Measurements from ENCODE around the gene UBR2.
"Not testable (repeated sequence)": the region's sequence is repeated elsewhere in the genome, so short reads cannot be mapped to it uniquely, and the experiment has no call there.

Gene UBR2

DNA sequence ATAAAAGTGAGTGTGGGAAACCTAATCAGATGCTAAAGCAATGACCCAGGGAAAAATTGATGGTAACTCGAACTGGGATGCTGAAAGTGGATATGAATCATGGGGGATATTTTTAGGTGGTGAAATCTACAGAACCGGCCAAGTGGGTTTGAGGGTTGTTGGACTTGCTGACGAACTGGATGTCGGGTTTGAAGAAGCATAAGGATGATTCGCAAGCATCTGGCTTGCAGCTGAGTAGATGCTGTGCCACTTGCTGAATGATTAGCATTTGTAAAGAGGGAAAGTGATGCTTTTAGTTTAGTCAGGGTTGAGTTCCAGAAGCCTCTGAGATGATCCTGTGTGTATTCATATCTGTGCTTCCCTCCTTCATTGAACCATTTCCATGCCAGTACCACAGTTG is 54.9 kb downstream of the UBR2 start:
- DNase-seq: no peak

DNA sequence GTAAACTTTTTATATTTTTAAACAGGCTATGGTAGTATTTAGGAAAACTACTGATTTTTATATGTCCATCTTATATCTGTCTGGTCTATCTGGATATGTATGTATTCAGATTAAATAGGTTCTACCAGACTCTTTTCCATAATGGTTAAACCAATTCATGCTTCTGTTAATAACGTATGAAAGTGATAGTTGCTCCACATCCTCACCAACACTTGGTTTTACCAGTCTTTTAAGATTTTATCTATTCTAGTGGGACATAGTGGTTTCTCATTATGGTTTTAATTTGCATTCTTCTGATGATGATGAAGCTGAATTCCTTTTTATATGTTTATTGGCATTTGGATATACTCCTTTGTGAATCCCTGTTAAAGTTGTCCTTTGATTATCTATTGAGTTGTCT is 56.1 kb downstream of the UBR2 start:
- no peak for DNase-seq

DNA sequence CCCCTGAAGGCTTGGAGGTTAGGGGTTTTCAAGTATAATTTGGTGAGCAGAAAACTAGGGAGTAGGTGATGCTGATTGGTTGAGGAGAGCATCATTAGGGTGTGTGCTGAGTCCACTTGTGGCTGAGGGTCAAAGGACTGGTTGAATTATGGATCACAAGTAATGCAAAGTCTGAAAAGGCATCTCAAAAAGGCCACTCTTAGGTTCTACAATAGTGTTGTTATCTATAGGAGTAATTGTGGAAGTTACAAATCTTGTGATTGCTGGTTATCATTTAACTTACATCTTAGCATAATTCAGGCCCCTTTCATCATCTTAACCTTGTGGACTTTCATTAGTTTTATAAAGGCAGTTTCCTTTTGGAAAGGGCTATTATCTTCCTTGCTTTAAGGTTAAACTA is 60.8 kb downstream of the UBR2 start:
- DNase-seq: no peak

DNA sequence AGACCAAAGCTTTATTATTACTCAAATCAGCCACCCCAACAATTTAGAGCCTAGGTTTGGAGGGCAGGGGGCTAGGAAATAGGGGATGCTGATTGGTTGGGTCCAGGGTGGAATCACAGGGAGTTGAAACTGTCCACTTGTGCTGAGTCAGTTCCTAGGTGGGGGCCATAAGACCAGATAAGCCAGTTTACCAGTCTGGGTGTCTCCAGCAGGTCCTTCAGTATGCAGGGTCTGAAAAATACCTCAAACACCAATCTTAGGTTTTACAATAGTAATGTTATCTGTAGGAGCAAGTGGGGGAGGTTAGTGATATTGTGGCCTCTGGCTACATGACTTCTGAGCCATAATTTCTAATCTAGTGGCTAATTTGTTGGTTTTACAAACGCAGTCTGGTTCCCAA is 63.2 kb downstream of the UBR2 start:
- DNase-seq: no peak

DNA sequence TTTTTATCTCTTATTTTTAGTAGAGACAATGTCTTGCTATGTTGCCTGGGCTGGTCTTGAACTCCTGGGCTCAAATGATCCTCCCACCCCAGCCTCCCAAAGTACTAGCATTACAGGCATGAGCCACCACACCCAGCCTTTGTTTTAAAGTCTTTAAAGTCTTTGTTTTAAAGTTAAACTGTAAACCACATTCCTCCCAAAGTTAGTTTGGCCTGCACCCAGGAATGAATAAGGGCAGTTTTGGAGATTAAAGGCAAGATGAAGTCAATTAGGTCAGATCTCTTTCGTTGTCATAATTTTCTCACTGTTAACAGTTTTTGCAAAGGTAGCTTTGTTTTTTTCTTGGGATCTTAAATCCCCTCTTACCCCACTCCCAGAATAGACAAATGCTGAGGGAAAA is 63.8 kb downstream of the UBR2 start:
- DNase-seq: no peak

DNA sequence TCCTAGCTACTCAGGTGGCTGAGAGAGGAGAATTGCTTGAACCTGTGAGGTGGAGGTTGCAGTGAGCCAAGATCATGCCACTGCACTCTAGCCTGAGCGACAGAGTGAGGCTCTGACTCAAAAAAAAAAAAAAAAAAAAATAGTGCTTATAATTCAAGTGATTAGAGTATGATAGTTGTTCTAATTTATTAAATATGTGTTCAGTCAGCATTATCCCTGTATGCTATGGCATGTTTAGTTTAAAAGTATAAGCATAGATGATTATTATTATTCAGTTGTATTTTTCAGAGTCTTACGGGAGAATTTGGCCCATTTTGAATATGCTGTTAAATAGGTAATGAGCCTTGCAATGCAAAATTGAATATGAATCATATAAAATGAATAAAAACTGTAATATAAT is 64.8 kb downstream of the UBR2 start:
- no peak for DNase-seq

DNA sequence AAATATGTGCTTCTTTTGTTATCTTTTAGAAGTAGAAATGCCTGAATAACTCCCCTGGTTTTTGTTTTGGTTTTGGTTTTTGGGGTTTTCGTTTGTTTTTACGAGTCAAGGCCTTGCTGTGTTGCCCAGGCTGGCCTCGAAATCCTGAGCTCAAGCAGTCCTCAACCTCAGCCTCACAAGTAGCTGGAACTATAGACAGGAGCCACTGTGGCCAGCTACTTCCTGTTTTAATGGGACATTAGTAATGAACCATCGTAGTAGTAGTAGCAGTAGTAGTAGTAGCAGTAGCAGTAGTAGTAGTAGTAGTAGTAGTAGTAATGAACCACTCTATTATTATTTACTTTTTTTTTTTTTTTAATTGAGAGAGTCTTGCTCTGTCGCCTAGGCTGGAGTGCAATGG is 66.0 kb downstream of the UBR2 start:
- DNase-seq: no peak

DNA sequence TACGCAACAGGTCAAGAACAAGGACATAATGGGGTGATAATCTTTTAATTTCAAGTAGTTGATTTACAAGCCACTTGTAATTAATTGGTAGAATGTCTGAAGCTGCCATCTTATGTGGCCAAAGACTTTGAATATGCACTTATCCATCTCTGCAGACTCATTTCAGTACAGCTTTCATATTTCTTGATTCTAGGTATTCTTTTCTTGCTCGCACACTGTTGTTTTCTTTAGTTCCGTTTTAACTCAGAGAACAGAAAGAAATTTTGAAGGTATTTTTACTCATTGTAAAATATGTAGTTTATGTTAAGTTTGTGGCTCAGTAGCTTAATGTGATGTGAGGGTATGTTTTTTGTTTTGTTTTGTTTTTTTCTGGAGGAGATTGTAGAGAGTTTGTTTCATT is 73.9 kb downstream of the UBR2 start:
- DNase-seq: no peak

DNA sequence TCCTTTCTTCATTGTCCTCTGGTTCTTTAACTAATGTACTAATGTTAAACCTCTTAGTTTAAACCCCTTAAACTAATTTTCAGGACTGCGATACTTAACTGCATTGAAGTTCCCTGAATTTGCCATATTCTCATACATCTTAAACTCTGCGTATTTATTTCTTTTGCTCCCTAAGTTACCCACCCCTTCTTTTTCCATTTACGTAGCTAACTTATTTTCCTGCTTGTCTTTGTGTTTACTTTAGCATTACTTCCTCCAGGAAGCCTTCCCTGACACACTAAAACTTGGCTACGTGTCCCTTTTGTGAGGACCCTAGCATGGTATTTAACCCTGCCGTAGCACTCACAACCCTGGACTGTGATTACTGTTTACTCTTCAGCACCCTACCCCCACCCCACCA is 79.0 kb downstream of the UBR2 start:
- DNase-seq: no peak

DNA sequence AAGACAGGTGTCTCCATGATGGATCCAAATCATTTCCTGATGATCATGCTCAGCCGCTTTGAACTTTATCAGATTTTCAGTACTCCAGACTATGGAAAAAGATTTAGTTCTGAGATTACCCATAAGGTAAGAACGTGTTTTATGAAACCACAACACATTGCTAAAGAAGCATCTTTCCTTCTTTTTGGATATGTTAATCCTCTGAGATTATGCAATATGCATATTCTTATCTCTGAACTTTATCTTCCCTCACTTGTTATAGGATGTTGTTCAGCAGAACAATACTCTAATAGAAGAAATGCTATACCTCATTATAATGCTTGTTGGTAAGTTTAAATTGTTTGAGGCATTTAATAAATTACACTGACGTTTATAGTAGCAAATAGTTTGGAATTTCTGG is 80.4 kb downstream of the UBR2 start:
- DNase-seq: no peak

DNA sequence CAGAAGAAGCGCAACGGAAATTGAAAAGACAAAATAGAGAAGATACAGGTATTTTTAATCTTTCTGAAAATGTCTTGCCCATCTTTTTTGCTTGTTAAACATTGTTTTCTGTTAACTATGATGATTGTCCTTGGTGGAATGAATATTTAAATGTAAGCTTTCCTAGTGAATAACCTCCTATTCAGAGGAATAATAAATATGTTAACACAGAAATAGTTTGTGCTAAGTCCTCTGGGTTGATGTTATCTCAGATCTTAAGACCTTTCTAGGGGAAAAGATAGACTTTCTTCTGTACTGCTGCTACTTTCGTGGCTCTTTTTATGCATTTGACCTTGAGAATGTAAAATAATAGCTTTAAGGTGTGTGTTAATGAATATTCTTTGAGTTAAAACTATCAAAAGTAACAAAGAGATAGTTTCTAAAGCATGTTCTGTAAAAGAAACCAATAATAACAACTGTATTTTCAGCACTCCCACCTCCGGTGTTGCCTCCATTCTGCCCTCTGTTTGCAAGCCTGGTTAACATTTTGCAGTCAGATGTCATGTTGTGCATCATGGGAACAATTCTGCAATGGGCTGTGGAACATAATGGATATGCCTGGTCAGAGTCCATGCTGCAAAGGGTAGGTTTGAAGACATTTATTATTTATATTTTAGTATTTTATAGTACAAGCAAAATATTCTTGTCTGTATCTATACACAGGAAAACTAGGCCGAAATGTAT is 88.4 kb downstream of the UBR2 start:
- no peak for DNase-seq

DNA sequence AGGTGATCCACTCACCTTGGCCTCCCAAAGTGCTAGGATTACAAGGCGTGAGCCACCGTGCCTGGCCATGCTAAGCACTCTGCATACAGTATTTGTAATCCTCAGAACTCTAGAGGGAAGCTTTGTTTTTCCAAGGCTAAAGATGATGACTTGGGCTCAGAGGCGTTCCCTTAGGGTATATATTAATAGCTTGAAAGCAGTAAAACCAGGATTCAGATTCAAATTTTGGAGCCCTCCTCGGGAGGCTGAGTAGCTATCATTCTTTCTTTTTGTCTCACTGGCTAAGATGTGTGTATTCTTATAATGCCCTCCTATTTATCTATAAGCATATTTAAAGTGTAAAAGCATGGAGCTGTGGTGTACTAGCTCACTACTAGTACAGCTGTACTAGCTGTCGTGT is 90.0 kb downstream of the UBR2 start:
- DNase-seq: no peak

DNA sequence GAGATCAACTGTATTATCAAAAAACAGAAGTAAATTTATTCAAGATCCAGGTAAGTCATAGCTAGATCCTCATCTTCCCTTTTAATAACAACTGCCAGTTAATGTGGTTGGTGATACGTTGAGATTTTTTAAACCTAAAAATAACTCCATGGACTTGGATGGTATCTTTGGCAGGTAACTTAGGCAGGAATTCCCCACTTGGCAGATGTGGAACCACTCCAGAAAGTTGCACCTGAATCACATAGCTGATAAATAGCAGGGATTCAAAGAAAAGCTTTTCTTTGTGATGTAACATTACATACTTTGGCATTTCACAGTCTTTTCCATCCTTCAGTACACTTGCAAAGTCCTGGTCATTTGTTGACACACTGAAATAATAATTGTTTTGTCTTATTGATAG is 96.0 kb downstream of the UBR2 start:
- no peak for DNase-seq

DNA sequence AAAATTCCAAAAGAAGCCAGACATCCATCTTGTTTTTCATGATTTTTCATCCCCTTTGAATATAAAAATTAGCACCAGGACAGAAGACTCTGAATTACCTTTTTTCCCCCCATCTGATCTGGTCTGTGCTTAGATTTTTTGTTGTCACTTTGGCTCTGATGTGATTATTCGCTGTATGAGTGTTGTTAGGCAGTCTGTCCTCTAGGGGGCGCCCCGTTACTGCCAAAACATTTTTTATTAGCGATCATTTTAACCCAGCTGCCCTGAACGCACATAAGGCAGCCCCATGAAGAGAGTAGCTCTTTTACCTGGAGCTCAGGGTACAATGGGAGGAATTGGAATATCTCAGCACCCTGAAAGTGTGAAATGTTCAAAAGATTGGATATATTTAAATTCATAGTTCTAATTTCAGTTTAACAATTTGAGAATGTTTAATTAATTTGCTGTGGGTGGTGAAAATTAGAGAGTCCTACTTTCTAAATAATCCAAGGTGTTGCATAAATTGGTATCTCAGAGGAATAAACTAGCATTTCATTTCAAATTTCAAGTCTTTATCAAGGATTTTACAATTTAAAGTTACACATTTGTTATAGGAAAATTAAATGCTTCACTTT is 97.8 kb downstream of the UBR2 start:
- DNase-seq: peak; percentile 92

DNA sequence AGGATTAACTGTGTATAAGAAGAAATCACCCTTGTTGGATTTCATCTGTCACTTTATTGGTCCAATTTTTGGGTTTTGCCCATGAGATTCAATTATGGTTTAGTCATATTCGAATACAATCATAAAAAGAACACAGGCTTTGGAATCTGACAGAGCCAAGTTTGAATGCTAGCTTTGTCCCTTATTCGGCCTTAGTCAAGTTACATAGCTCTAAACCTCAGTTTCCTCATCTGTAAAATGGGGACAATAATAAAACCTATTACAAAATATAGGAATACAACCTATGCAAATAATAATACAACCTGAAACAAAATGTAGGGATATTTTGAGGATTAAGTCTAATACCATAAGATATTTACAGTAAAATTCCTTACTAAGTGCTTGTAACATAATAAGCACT is 100.9 kb downstream of the UBR2 start:
- DNase-seq: no peak

DNA sequence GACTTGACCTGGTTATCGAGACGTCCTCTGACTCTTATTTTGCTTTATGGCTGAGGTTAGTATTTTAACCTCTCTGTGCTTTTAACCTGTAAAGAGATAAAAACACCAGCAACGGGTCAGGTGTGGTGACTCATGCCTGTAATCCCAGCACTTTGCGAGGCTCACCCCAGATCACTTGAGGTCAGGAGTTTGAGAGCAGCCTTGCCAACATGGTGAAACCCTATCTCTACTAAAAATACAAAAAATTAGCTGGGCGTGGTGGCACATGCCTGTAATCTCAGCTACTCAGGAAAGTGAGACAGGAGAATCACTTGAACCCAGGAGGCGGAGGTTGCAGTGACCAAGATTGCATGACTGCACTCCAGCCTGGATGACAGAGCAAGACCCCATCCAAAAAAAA is 110.5 kb downstream of the UBR2 start:
- not testable (repeated sequence) for DNase-seq

DNA sequence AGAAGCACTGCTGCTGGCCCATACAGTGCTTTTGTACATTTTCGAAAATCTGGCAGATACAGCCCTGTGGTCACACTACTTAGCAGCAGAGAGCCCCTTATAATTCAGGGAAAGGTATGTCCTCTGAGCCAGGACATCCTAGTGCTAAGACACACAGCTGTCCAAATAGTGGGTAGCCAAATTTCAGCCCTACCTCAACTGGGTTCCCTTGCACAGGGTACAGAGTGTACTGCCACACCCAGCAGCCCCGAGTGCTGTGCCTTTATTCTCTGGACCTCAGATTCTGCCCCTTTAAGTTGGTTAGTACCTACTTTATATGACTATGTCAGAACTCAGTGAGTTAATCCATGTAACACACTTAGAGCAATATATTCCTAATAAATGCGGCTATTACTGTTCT is 111.0 kb downstream of the UBR2 start:
- no peak for DNase-seq

DNA sequence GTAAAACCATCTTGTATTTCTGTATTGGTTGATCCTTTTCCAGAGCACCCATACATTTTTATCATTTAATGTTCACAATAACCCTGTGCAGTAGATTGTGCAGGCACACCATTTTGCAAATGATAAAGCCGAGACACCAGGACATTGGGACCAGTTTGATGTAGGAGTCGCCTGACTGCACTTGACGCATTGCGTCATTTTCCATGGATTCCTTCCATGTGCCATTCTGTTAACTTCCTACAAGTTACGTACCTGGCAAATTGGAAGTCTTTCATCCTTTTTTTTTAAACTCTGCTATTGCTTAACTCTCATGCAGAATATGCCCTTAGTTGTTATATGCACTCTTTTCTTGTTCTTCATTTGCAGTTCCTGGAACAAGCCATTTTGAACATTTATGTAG is 115.5 kb downstream of the UBR2 start:
- no peak for DNase-seq

DNA sequence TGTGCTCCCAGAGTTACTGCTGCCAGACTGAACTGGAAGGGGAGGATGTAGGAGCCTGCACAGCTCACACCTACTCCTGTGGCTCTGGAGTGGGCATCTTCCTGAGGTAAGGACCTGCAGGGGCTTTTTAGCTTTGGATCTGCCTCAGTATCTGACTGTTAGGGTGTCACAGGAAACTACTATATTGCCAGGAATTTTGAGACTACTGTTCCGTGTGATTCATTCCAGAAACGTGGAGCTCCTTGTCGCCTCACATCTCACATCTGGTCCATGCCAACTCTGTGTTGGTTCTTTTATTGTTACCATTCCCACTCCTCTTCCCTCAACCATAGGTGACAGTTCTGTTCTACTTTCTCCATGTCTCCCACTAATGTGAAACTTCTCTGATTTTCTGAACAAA is 124.5 kb downstream of the UBR2 start:
- DNase-seq: no peak

DNA sequence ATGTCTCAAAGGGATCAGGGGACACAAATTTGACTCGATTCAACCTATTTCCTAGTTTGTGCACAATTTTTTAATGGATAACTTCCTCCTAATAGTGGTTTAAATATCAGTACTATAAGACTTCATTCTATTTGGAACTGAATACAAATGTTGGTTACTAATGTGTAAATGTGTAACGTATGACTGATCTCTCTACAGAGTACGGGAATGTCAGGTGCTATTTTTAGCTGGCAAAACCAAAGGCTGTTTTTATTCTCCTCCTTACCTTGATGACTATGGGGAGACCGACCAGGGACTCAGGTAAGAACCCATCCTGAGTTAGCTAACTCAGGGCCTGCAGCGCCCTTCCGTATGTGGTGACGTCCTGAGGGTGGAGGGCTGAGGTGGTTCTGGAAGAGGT is 125.5 kb downstream of the UBR2 start:
- DNase-seq: no peak

DNA sequence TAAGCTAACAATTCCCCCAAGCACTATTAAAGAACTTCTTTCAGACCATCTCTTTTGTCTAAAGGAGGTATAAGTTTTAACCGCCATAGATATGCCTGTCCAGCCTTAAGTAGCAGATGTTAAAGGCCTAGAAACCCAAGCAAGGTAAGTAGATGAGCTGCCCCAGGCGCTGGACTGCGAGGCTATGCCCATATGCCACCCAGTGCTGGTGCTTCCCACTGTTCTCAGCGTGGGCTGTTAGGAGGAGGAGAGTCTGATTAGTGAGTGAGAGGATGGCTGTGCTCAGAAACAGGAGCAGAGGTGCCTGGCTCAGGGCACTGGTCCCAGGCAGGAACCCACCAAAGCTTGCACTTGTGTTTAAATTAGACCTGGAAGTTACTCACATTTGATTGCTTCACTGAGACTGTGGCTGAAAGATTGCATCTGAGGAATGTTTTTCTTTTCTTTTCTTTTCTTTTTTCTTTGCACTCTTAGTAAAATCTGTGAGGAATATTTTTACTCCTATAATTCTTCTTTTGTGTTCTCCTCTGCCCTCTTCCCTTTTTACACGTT is 126.4 kb downstream of the UBR2 start:
- DNase-seq: no peak

DNA sequence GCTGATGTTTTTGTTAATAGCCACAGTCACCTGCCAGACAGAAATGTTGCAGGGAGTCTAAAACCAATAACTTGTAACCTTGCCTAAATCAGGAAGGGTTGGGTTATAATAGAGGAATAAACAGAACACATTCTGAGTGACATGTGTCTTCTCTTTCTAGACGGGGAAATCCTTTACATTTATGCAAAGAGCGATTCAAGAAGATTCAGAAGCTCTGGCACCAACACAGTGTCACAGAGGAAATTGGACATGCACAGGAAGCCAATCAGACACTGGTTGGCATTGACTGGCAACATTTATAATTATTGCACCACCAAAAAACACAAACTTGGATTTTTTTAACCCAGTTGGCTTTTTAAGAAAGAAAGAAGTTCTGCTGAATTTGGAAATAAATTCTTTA is 127.0 kb downstream of the UBR2 start:
- DNase-seq: no peak

DNA sequence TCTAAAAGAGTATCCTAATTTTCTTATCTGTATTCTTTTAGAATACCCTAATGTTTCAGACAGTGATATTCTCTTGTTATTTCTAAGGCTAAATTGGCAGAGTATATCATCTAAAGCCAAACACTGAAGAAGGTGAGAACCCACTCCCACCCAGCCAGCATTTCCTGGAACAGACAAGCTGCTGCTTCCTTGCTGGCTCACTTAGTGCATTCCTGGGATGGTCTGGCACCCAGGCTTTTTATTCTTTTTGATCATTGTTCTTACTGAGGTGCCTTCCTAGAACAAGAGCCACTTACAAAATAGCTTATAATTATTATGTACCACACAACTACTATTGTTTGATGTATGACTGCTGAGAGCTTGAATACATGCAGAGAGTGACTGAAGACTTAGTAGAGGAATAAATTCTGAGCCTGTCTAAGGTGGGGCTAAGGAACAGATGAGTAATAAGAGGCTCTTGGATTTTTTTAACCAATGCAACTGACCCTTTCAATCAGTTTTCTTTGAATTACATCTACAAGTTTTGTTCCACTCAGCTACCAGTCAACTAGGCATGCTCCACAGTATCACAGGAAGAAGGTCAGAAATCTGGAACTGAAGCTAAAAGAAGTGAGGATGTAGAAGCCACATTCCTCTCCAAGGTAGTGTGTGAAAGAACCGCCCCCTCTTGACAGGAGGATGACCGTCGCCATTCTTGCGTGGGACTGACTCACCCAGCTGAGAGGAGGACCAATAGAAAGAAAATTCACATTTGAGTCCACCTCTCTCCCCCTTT is 128.5 kb downstream of the UBR2 start:
- DNase-seq: no peak

DNA sequence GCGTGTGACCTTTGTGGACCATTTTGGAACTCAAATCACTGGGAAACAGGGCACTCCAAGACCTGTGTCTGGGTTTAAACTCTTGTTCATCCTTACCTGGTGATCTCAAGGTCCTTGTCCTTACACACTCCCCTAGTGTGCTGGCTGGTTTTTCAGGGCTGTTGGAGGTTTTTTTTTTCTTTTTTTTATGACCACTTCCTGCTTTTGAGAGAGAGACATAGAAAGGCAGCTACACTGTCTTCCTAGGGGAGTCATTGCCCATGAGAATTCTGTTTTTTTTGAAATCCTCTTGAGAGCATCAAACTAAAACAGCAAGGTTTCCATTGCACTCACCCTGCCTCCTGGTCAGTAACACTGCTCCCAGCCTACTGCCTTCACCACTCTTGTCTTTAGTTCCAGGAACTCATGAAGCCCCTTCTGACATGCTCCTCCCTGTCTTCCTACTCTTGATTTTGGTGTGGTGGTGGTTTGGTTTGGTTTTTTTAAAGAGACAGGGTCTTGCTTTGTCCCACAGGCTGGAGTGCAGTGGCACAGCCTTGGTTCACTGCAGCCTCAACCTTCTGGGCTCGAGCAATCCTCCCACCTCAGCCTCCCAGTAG is 130.0 kb downstream of the UBR2 start:
- DNase-seq: no peak

Data from activated CD8-positive, alpha-beta memory T cell treated with anti-CD3 and anti-CD28 coated beads, Interleukin-2, amount 50 U/mL, for 48 hours (primary cell).